Neural progenitor cell (in vitro differentiated cells): ENCODE measurements around the gene SPATA33.

Source experiments
- CTCF ChIP-seq: fragments of 200-600 bp; sonication (generic); IDR thresholded peaks from 2 replicates; pipeline ENCODE4 v1.5.1; 2017; ENCODE audit warnings: antibody characterized with exemption, mild to moderate bottlenecking
- EZH2 ChIP-seq: fragments of 200-600 bp; sonication (generic); IDR thresholded peaks from 2 replicates; pipeline ENCODE4 v1.6.1; 2017; ENCODE audit warnings: antibody characterized with exemption, mild to moderate bottlenecking, moderate library complexity
- EZH2phosphoT487 ChIP-seq: fragments of 200-600 bp; sonication (generic); IDR thresholded peaks from 2 replicates; pipeline ENCODE4 v1.6.1; 2017; ENCODE audit warnings: antibody characterized with exemption

- TF ChIP-seq CTCF = no peak
- no peak for TF ChIP-seq EZH2
- TF ChIP-seq EZH2phosphoT487 = no peak
These were observed 46.6 kb downstream of the SPATA33 start for GRCh38 chr16:89704281-89704680.
